GM18909 (cell line): ENCODE data around the gene CERS2.

ENCODE experiments used
- ATAC-seq: cut with Tn5 transposase; IDR thresholded peaks from one replicate; pipeline ENCODE4 v1.9.1; 2021; ENCODE audit warnings: mild to moderate bottlenecking; ENCODE audit not compliant: unreplicated experiment, poor library complexity

Gene CERS2

GRCh38 chr1:150925080-150925479 is 49.6 kb downstream of the CERS2 start:
- no peak for ATAC-seq

GRCh38 chr1:150922519-150922975 is 52.1 kb downstream of the CERS2 start:
- ATAC-seq: peak; percentile 54

GRCh38 chr1:150917387-150917786 is 57.2 kb downstream of the CERS2 start:
- ATAC-seq: no peak
